Endothelial cell of umbilical vein (primary cell): ENCODE measurements around the gene PRXL2A. TPM values are rescaled to one million over a fixed set of nuclear protein-coding genes. Genes with fewer than 3 reads are reported as not detected.

Experiments used
- BruUV-seq: library from RNA; stranded (reverse); fragments of 400-500 nt; replicated peaks from 2 replicates; lab custom pipeline; 2021; lab: Mats Ljungman, UMichigan
- CTCF ChIA-PET: fragments of 300-600, 350-600 bp; sonication (Branson Sonifier 250); formaldehyde crosslinking; loops from one replicate; lab custom pipeline; 2021; ENCODE audit warnings: antibody characterized with exemption, inconsistent platforms; lab: Charles Lee
- POLR2A ChIA-PET: fragments of 300-600, 350-600 bp; sonication (Branson Sonifier 250); formaldehyde crosslinking; loops from one replicate; lab custom pipeline; 2021; ENCODE audit warnings: antibody characterized with exemption, inconsistent platforms; lab: Charles Lee
- DNase-seq: peaks from one replicate; pipeline ENCODE4 v3.0.0-alpha.2; 2011; ENCODE audit warnings: low read depth, low spot score
- FAIRE-seq: peaks from 2 replicates; lab custom pipeline; 2011; peaks lifted over from hg19 to GRCh38; lab: Jason Lieb, UNC
- H2AFZ ChIP-seq: 2 replicates; pipeline ENCODE4 v1.6.0; 2012; ENCODE audit warnings: low read depth, low read length, control low read depth, inconsistent platforms
- H3K27ac ChIP-seq: 2 replicates; pipeline ENCODE4 v1.5.1; 2011; ENCODE audit warnings: low read depth, mild to moderate bottlenecking, control low read depth, low read length, moderate library complexity; ENCODE audit not compliant: insufficient read depth
- H3K27me3 ChIP-seq, 2 experiments: 2 replicates each; pipeline versions ENCODE4 v1.6.0 to v1.6.1; 2011; ENCODE audit warnings: low read length in 2 of 2, mixed read lengths in 1 of 2; ENCODE audit not compliant: control insufficient read depth in 2 of 2, insufficient read depth in 2 of 2
- H3K36me3 ChIP-seq, 2 experiments: 2 replicates in 1 of 2; 3 replicates in 1 of 2; pipeline ENCODE4 v1.5.1; 2011; ENCODE audit warnings: low read length in 2 of 2, mild to moderate bottlenecking in 1 of 2, moderate library complexity in 1 of 2; ENCODE audit not compliant: control insufficient read depth in 2 of 2, insufficient read depth in 2 of 2; ENCODE audit errors: extremely low read depth in 1 of 2
- H3K4me1 ChIP-seq: 3 replicates; pipeline ENCODE4 v1.5.1; 2011; ENCODE audit warnings: mild to moderate bottlenecking, low read length; ENCODE audit not compliant: control insufficient read depth, insufficient read depth; ENCODE audit errors: extremely low read depth
- H3K4me2 ChIP-seq: 2 replicates; pipeline ENCODE4 v1.6.1; 2011; ENCODE audit warnings: low read length, control low read depth, mixed read lengths; ENCODE audit not compliant: insufficient read depth
- H3K4me3 ChIP-seq, 3 experiments: fragments of 200-600 bp in 1 of 3; sonication (generic), shearing (Covaris generic) in 1 of 3; replicated peaks in 1 of 3; 2 replicates each; pipeline ENCODE4 v1.5.1; 2011 to 2016; ENCODE audit warnings: control low read depth in 3 of 3, low read length in 3 of 3, mild to moderate bottlenecking in 2 of 3, inconsistent platforms in 1 of 3, low read depth in 1 of 3, moderate library complexity in 1 of 3; ENCODE audit not compliant: insufficient read depth in 1 of 3
- H3K79me2 ChIP-seq: 2 replicates; pipeline ENCODE4 v1.6.0; 2012; ENCODE audit warnings: low read length, inconsistent platforms; ENCODE audit not compliant: control insufficient read depth, insufficient read depth
- H3K9ac ChIP-seq: replicated peaks from 2 replicates; pipeline ENCODE3; 2011; ENCODE audit warnings: low read length, control low read depth; ENCODE audit not compliant: insufficient read depth; ENCODE audit errors: extremely low read depth
- H3K9me1 ChIP-seq: replicated peaks from 3 replicates; pipeline ENCODE4 v1.6.0; 2011; ENCODE audit warnings: mild to moderate bottlenecking, low read length; ENCODE audit not compliant: control insufficient read depth, insufficient read depth; ENCODE audit errors: extremely low read depth
- H3K9me3 ChIP-seq: replicated peaks from 2 replicates; pipeline ENCODE4 v1.5.1; 2012; ENCODE audit warnings: low read length, inconsistent platforms; ENCODE audit not compliant: control insufficient read depth, insufficient read depth
- H4K20me1 ChIP-seq: replicated peaks from 2 replicates; pipeline ENCODE3; 2011; ENCODE audit warnings: mild to moderate bottlenecking, low read length; ENCODE audit not compliant: control insufficient read depth, insufficient read depth; ENCODE audit errors: extremely low read depth
- CTCF ChIP-seq, 2 donors: IDR thresholded peaks; 1 replicate in 1 of 2; 2 replicates in 1 of 2; pipeline ENCODE4 v1.5.1; 2011; ENCODE audit warnings: low read length in 2 of 2, mild to moderate bottlenecking in 2 of 2, moderate library complexity in 2 of 2, control low read depth in 1 of 2, inconsistent platforms in 1 of 2, low read depth in 1 of 2; ENCODE audit not compliant: insufficient read depth in 1 of 2; ENCODE audit errors: extremely low read depth in 1 of 2
- FOS ChIP-seq: IDR thresholded peaks from 2 replicates; pipeline ENCODE4 v1.6.1; 2011; ENCODE audit warnings: mild to moderate bottlenecking, low read length, moderate library complexity, borderline replicate concordance; ENCODE audit not compliant: insufficient read depth
- GATA2 ChIP-seq: IDR thresholded peaks from 2 replicates; pipeline ENCODE4 v1.7.0; 2011; ENCODE audit warnings: low read depth, mild to moderate bottlenecking, moderate library complexity, mixed read lengths, low read length; ENCODE audit not compliant: insufficient read length, insufficient read depth
- POLR2AphosphoS5 ChIP-seq: IDR thresholded peaks from 2 replicates; pipeline ENCODE4 v1.6.1; 2012; ENCODE audit warnings: low read depth, mild to moderate bottlenecking, control low read depth, low read length, moderate library complexity; ENCODE audit not compliant: insufficient read depth
- dilution Hi-C: fragments of 300-500 bp; cut with MboI; formaldehyde crosslinking; loops from one replicate; pipeline ENCODE4 v1.15.0; 2019; ENCODE audit warnings: low sequenced_read_pairs; ENCODE audit not compliant: extremely low pct_ligation_motif_present
- intact Hi-C: fragments of 100-400 bp; cut with micrococcal nuclease; formaldehyde crosslinking; loops from one replicate; pipeline ENCODE4 v1.10.0; 2022
- polyA plus RNA-seq, 4 experiments: library from polyadenylated mRNA; depleted of rRNA in 3 of 4; stranded (reverse) in 3 of 4; unstranded in 1 of 4; fragments of >200 nt; gene quantifications; 2 replicates each; pipeline versions ENCODE4 v1.2.1 to v1.2.3, GENCODE V29; 2011 to 2012; ENCODE audit warnings: missing spikeins in 1 of 4
- total RNA-seq: library from RNA; stranded (reverse); gene quantifications from 2 replicates; pipeline ENCODE4 v1.2.3, GENCODE V29; 2021

The PRXL2A gene
- total and polyA plus RNA-seq, 2 donors (not counting 3 experiments of a cell fraction or from before 2014, with no cell fraction given), result 113 to 321 TPM

DNA sequence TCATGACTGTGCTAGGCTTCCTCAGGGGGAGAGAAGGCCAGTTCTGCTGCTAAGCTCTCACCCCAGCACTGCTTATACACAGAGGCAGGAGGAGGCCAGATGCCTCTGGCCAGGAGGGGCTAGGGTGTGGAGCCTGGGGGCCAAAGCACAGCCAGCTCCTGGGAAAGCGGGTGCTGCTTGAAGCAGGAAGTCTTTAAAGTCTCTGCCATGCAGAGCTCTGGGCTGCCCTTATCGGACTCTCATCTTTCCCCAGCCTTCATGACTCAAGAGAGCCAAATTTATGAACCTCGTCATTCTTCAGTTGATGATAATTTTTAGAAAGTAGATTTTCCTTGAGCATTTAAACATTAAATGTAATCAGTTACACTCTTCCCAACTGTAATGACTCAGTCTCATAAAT lies 34.5 kb downstream of the PRXL2A start:
- dilution Hi-C loops, result no loop called here
- POLR2A ChIA-PET, result interaction anchor here (0.7 kb wide), 1 partner anchor 67 kb away, joined by 3 read pairs; no protein-coding TSS in a partner anchor
- no peaks in the 10 kb centered on the region for H3K27me3 ChIP-seq
- no peaks in the 10 kb centered on the region for H3K79me2 ChIP-seq
- H2AFZ ChIP-seq, result peak overlapping the region; percentile 33
- no peaks in the 10 kb centered on the region for H4K20me1 ChIP-seq
- peak; percentile 76 for FAIRE-seq
- peaks cover 22% of the 10 kb centered on the region for H3K4me1 ChIP-seq
- intact Hi-C loops, result loop anchor here (1.0 kb wide), 2 partner anchors 31 to 60 kb away; no protein-coding TSS in a partner anchor
- H3K4me3 ChIP-seq, result no peak overlapping the region
- TF ChIP-seq GATA2 (peak; percentile 66), POLR2AphosphoS5 (no peak)
- DNase-seq, result peak; percentile 33
- peak overlapping the region; percentile 15 for H3K27ac ChIP-seq
- H3K9me1 ChIP-seq, result no peaks in the 10 kb centered on the region
- H3K4me2 ChIP-seq, result no peak overlapping the region
- CTCF ChIA-PET, result interaction anchor here (1.0 to 37.4 kb wide), 16 partner anchors 9 to 483 kb away, joined by 3 to 1118 read pairs (median 12); partner anchors contain the start of gene PRXL2A
- no peaks in the 10 kb centered on the region for H3K36me3 ChIP-seq
- no peak overlapping the region for H3K9ac ChIP-seq
- no peaks in the 10 kb centered on the region for H3K9me3 ChIP-seq
- BruUV-seq, result no TSS peak

GRCh38 chr10:80443531-80443974 lies 35.2 kb downstream of the PRXL2A start:
- intact Hi-C loops (loop anchor here (1.0 kb wide), 2 partner anchors 31 to 60 kb away; no protein-coding TSS in a partner anchor), dilution Hi-C loops (no loop called here)
- Histone ChIP-seq H3K4me2 (no peak overlapping the region), H4K20me1 (no peaks in the 10 kb centered on the region), H3K27me3 (no peaks in the 10 kb centered on the region), H3K27ac (peak overlapping the region; percentile 43), H3K36me3 (no peaks in the 10 kb centered on the region), H3K4me3 (no peak overlapping the region), H3K9me1 (no peaks in the 10 kb centered on the region), H3K9me3 (no peaks in the 10 kb centered on the region), H3K4me1 (peaks cover 22% of the 10 kb centered on the region), H2AFZ (peak overlapping the region; percentile 36), H3K9ac (no peak overlapping the region), H3K79me2 (no peaks in the 10 kb centered on the region)
- POLR2A ChIA-PET, result interaction anchor here (1.0 to 1.5 kb wide), 2 partner anchors 62 to 66 kb away, joined by 4 read pairs; no protein-coding TSS in a partner anchor
- peak; percentile 27 to 41 for TF ChIP-seq CTCF (IDR thresholded peaks at IDR 0.05; ENCODE audit: extremely low read depth in 1 of 2, insufficient read depth in 1 of 2, low read depth in 1 of 2, low read length in 2 of 2)
- TF ChIP-seq FOS, result no peak
- FAIRE-seq (peak; percentile 82), DNase-seq (peak; percentile 32)
- CTCF ChIA-PET, result interaction anchor here (0.7 to 37.4 kb wide), 37 partner anchors 10 to 482 kb away, joined by 3 to 1118 read pairs (median 8); partner anchors contain the start of genes PRXL2A and TSPAN14
- BruUV-seq, result no TSS peak
